HG03354 (cell line): ENCODE data around the gene IGSF21.

Experiments
- ATAC-seq: cut with Tn5 transposase; IDR thresholded peaks from one replicate; pipeline ENCODE4 v1.9.1; 2021; ENCODE audit warnings: mild to moderate bottlenecking; ENCODE audit not compliant: unreplicated experiment, poor library complexity, severe bottlenecking

Gene IGSF21

DNA sequence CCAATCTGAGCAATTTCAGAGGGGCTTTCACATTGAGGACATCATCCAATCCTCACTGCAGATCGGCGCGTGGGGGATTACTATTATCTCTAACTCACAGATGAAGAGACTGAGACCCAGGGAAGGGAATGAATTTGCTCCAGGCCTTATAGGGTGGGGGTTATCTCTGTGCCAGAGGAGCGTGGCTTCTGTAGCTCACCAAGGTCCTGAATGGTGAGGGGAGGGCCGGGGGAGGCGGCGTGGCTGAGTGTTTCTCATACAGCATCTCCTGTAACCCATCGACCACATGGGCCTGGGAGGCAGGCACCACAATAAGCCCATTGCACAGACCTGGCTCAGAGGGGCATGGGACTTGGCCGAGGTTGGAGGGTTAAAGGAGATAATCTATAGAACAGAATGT is 230.2 kb downstream of the IGSF21 start:
- no peak for ATAC-seq

DNA sequence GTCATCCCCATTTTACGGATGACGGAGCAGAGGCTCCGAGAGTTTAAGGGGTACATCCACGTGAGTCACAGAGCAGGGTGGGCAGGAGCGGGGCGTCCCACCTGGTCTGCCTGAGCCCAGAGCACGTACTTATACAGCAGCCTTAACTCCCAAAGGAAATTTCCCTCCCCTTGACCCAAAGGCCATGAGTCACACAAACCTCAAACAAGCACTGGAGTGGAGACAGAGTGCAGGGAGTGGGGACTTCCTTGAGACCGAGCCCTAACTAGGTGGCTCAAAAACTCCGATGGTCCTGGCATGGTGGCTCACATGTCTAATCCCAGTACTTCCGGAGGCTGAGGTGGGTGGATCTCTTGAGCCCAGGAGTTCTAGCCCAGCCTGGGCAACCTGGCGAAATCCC is 231.6 kb downstream of the IGSF21 start:
- ATAC-seq = no peak

DNA sequence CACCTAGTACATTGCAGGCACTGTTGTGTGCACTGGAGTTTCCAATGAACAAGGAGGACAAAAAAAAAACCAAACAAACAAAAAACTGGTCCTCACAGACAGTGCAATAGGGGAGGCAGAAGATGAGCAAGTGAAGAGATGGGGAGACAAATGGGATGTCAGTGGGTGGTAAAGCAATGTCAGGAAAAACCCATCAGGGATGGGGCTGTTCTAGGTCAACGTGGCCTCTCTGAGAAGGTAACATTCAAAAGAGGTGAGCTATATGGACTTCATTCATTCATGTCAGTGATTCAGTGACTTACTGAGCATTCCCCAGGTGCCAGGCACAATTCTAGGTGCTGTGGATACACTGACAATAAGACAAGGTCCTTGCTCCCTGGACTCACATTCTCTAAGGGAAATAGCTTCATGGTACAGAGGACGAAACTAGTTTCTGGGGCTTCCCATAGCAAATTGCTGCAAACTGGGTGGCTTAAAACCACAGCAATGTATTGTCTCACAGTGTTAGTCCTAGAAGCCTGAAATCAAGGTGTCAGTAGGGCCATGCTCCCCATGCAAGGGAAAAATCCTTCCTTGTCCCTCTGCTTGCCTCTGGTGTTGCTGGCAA is 232.7 kb downstream of the IGSF21 start:
- ATAC-seq = no peak

DNA sequence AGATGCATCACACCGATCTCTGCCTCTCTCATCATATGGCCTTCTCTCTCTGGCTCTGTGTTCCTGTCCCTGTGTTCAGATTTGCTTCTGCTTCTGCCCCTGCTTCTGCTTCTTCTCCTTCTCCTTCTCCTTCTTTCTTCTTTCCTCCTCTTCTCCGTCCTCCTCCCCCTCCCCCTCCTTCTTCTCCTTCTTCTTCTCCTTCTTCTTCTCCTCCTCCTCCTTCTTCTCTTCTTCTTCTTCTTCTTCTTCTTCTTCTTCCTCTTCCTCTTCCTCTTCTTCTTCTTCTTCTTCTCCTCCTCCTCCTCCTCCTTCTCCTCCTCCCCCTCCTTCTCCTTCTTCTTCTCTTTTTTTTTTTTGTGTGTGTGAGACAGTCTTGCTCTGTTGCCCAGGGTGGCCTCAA is 233.2 kb downstream of the IGSF21 start:
- ATAC-seq = no peak

DNA sequence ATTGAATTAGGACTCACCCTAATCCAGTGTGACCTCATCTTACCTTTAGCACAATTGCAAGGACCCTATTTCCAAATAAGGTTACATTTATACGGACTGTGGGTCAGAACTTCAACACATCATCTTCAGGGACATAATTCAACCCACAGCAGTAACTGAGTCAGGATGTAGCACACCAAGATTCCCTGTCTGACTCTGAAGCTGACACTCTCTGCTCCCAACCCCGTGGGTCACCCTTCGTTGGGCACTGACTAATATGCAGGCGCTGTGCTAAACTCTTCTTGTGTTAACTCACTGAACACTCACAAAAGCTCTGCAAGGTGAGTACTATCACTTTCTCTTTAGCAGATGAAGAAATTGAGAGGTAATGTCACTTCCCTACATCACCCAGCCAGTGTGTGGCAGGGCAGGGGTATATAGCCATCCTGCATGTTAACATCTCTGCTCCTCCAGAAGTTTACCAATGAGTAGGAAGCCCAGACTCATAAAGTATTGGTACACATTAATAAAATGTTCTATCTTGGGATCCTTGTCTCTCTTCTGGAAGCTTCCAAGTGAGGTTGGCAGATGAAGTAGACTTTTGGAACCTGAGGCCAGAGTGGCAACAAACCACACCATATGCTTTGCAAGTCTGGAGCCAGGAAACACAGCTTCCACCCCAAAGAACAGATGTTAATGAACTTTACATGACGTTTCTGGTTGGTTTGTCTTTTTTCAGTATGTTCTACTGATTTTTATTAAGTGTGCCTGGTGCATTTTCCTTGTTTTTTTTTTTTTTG is 233.9 kb downstream of the IGSF21 start:
- no peak for ATAC-seq

DNA sequence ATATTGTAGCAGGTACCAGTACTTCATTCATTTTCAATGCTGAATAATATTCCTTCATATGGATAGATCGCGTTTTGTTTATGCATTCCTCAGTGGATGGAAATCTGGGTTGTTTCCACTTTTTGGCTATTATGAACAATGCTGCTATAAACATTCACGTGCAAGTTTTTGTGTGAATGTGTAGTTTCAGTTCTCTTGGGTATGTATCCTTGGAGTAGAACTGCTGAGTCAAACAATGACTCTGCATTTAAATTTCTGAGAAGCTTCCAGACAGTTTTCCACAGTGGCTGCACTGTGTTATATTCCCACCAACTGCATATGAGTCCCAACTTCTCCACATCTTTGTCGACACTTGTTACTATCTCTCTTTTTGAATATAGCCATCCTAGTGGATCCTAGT is 235.1 kb downstream of the IGSF21 start:
- ATAC-seq = no peak

DNA sequence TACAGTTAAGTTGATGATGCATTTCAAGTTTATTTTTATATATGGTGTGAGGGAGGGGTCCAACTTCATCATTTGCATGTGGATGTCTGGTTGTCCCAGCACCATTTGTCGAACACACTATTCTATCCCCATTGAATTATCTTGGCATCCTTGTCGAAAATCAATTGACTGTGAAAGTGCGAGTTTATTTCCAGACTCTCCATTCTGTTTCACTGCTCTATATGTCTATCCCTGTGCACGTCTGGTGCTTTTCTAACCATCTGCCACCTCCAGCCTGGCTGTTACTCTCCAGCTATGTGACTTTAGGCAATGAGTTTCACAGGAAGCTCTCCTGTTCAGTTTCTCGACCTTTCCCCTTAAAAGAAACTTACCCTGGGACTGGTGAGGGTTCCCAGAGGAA is 236.0 kb downstream of the IGSF21 start:
- ATAC-seq = no peak

DNA sequence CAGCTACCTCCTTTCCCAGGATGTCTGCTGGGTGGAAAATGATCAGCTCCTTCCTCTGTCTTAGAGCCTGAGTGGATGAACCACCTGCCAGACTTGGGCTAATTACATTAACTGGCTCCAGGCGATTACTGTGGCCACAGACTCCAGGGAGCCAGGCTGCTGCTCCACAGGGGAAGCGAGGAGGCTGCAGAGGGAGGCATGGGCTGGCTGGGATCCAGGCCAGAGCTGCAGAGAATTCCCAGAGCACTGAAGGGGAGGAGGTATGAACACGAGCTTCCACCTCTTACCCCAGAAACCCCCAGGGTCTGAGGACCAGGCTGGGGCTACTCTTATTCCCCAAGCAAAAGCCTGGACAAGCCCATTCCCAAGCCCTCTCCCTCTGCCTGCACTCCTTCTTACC is 237.2 kb downstream of the IGSF21 start:
- no peak for ATAC-seq

DNA sequence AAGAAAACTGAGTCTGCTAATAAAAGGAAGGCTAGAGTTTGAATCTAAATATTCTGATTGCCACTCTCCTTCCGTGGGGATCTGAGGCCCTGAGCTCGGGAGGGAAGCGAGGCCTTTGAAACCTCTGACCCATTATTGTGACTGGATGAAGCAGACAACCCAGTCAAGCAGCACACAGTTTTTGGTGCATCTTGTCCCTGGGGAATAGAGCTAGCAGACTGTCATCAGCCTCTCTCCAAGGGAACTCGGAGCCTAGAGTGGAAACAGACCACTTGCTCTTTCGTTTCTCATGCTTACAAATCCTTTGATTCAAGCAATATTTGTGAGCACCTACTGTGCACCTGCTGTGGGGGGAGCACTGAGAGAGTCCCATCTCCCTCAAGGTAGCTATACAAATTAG is 240.0 kb downstream of the IGSF21 start:
- ATAC-seq = no peak

DNA sequence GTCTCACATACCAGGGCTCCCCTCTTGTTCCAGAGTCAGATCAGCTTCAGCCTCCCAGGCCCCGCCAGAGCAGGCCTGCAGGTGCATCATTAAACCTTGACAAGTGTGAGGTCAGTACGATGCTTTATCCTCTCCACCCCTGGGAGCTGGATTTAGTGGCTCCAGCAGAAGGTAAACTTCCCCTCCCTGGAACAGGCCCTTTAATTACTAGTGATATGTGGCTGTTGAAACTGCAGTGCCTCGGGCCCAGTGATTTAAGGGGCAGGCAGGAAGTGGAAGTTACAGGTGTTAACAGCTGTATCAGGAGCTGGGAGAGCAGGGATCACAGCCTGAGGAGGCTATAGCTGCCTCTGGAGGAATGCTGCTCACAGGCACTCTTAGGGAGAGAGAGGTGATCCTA is 240.8 kb downstream of the IGSF21 start:
- no peak for ATAC-seq

DNA sequence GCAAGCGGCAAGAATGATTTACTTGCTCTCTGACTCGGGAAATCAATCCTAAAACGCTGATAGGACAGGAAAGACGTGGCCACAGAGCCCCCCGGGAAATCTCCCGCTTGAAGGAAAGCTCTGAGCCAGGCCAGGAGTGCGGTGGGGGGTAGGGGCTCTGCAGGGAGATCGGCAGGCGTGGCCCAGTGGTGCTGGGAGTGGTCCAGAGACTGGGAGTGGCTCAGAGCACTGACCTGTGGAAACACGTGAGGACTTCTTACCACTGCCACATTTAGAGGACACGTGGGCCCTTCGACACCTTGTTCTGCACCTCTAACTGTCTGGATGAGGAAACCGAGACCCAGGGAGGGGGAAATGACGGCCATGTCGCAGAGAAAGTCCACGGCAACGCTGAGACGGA is 243.1 kb downstream of the IGSF21 start:
- no peak for ATAC-seq

DNA sequence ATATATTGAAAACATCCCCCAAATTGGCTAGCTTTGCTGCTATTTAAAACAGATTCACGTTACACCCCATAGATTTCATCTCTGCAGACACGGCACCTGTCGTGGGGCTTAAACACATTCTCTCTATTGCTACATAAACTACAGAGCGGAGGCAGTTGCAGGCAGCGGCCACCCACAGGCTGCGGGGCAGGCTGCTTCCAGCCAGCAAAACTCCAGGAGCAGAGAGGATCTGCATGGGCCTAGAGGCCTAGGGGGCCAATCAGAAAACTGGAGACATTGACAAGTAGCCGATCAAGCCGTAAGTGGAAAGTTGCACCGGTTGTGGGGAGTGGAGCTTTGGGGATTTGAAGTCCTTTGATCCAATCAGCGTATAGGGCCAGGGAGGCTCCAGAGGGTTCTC is 244.1 kb downstream of the IGSF21 start:
- ATAC-seq = no peak

DNA sequence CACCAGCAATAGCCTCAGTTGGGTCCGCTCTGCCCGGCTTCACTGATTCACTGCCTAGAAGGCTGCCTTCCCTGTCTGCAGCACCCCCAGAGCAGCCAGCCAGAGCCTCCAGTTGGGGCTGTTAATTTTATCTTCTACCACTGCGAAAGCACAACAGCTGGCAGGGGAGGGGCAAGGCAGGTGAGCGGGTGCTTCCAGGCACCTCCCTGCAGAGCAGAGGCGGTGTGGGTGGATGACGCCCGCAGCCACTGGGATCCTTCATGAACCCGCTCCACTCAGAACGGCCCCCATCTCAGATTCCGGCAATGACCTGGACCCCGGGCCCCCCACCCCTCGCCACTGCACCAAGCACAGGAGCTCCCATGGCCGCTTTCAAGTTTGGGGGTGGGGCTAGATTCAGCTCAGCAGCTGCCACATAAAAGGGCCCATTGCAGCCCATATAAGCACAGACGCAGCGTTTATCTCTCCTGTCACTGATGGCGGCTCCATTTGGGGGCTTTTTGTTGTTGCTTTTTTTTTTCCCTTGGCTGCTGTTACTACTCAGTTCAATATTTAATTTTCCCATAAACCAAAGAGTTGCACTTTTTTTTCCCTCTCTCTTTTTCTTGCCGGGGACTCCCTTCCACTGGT is 245.2 kb downstream of the IGSF21 start:
- no peak for ATAC-seq

DNA sequence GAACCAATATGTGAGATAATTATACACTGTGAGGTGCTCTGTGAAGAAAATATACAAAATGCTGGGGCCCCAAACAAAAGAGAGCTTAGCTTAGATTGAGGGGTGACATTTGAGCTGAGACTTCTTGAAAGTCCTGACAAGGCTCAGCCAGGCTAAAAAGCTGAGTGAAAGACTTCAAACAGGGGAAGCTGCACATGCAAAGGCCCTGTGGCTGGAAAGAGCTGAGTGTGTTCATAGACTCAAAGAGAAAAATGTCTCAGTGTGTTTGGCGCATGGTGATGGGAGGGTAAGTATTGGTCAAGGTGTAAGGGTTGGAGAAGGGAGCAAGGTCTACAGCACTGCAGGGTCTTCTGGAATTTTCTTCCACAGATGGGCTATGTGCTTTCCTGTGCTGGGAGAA is 245.9 kb downstream of the IGSF21 start:
- no peak for ATAC-seq

DNA sequence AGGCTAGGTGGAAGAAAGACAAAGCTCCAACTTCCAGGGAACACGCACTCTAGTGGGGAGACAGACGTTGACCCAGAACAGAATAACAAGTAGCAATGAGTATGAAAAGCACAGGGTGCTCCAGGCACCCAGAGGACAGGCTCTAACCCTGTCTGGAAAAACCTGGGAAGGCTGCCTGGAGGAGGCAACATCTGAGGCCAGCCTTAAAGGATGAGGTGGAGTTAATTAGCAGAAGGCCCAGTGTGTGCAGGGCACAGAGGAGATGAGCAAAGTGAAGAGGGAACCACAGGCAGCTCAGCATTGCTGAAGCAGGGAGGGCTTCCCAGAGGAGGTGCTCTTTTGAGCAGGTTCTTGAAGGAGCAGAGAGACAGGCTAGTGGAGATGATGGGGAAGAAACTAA is 246.4 kb downstream of the IGSF21 start:
- no peak for ATAC-seq

DNA sequence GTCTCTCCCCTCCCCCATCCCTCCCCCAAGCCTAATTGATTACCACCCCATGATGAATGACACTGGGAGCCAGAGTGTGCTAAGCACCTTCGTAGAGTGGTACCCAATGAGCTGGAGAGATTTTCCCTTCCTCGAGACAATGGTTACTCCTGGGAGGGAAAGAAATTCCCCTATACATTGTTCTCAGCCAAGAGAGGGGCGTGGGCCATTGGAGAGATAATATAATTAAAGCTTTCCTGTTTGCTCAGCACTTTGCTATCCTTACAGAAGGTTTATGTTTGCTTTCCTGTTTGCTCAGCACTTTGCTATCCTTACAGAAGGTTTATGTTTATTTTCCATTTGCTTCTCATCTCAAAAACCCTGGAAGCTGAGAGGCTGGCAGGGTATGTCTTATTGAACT is 247.0 kb downstream of the IGSF21 start:
- ATAC-seq = no peak

DNA sequence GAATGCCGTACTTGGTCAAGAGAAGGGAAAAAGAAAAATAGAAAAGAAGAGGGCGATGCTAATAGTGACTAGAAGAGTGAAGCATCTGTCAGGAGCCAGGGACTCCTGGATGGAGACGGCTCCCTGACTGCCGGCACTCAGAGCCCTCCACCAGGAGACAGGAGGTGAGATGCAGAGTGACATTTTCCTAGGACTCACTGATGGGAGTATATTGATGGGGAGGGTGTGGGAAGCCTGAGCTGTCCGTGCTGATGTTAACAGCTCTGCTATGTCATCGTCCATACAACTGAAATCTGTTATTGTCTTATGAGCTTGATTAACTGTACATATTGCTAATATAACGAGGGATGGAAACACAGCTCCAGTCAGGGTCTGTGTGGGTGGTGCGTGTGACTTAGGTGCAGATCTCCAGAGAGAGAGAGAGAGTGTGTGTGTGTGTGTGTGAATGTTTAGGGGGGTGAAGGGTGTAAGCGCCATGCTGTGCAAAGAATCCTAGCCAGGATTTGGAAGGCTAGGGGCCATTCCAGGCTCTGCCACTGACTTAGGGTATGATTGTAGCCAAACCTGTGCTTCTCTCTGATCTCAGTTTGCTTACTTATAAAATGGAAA is 250.1 kb downstream of the IGSF21 start:
- no peak for ATAC-seq

DNA sequence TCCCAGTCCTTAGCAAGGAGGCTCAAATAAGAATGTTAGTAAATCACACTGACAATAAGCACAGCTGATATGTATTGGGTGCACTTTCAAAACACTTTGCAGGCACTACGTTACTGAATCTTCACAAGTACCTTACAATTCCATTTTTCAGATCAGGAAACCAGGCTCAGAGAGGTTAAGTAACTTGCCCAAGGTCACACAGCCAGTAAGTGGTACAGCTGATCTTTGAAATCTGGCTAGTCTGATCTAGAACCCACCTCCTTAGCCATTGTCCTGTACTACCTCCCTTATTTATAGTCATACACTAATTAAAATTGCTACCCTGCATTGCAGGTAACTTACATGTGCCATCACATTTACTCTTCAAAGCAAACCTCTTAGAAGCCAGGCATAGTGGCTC is 251.0 kb downstream of the IGSF21 start:
- no peak for ATAC-seq

DNA sequence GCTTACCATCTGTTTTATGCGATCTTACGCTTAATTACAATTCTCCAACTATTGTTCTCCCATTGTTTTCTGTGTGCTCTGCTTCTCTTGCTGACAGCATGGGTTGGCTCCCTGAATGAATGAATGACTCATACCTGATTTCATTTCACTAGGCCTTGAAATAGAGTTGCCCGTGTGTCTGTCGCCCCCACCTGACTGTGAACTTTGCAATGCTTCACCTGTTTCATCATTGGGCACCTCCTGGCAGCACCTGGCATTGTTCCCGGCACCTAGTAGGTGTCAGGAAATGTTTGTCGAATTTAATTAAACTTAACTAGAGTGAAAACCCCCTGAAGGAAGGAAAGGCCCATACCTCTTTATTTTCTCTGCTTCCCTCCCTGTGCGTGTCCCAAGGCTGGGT is 252.7 kb downstream of the IGSF21 start:
- ATAC-seq = no peak

DNA sequence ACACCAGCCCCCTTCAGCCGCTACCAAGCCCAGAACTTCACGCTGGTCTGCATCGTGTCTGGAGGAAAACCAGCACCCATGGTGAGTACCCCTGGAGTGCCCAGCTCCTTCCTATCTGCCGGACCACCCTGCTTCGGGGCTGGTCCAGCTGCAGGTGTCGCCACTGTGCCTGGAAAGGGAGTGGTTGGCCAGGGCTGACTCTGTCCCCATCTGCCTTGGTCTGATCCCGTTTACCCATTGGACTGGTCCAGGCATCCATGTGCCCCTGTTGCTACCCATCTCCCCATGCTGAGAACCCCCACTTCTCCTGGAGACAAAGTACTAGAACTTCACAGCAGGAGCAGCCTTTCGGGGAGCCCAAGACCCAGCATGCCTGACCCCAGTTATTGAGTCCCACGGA is 254.6 kb downstream of the IGSF21 start:
- ATAC-seq = no peak

DNA sequence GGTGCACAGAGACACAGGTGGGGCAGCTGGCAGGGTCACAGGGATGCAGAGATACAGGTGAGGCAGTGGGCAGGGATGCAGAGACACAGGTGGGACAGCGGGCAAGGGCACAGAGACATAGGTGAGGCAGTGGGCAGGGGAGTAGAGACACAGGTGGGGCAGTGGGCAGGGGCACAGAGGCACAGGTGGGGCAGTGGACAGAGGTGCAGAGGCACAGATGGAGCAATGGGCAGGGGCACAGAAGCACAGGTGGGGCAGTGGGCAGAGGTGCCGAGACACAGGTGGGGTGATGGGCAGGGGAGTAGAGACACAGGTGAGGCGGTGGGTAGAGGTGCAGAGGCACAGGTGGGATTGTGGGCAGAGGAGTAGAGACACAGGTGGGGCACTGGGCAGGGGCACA is 255.8 kb downstream of the IGSF21 start:
- no peak for ATAC-seq
